Suppressor macrophage treated with lipopolysaccharide for 1 hour (primary cell): ENCODE data around the gene PASD1.

Source experiments
- DNase-seq, 3 donors: peaks; one replicate each; pipeline ENCODE4 v3.0.0-alpha.2; 2020 to 2022

Gene PASD1

GRCh38 chrX:151702026-151702714, 138.7 kb downstream of the PASD1 start:
- DNase-seq, result no peak

GRCh38 chrX:151702741-151703340, 139.4 kb downstream of the PASD1 start:
- DNase-seq, result no peak

GRCh38 chrX:151703487-151703886, 140.0 kb downstream of the PASD1 start:
- DNase-seq, result no peak

- DNase-seq, result no peak
Observed at GRCh38 chrX:151704041-151704663, 140.7 kb downstream of the PASD1 start.

GRCh38 chrX:151708821-151709220, 145.3 kb downstream of the PASD1 start:
- no peak for DNase-seq

GRCh38 chrX:151710457-151710856, 147.0 kb downstream of the PASD1 start:
- DNase-seq, result no peak

GRCh38 chrX:151711154-151711553, 147.7 kb downstream of the PASD1 start:
- DNase-seq, result no peak

GRCh38 chrX:151711787-151712186, 148.3 kb downstream of the PASD1 start:
- DNase-seq, result no peak

GRCh38 chrX:151712253-151712652, 148.8 kb downstream of the PASD1 start:
- DNase-seq, result no peak

- DNase-seq, result peak in 2 of 3 donors; percentile 11 to 33
Observed at GRCh38 chrX:151713849-151714248, 150.4 kb downstream of the PASD1 start.

- no peak for DNase-seq
Observed at GRCh38 chrX:151714362-151714761, 150.9 kb downstream of the PASD1 start.

- no peak for DNase-seq
Observed at GRCh38 chrX:151715752-151716151, 152.3 kb downstream of the PASD1 start, which contains the start of gene FATE1. Gene FATE1, plus strand, starts transcription at chrX:151716035. Its CDS starts 85 bp downstream, at chrX:151716120.

- no peak for DNase-seq
Observed at GRCh38 chrX:151722241-151722846, 158.9 kb downstream of the PASD1 start.

- DNase-seq, result no peak
Observed at GRCh38 chrX:151723156-151723760, 159.8 kb downstream of the PASD1 start.

- DNase-seq, result no peak
Observed at GRCh38 chrX:151724563-151725337, 161.3 kb downstream of the PASD1 start.

GRCh38 chrX:151725338-151725614, 161.8 kb downstream of the PASD1 start:
- DNase-seq, result peak in 2 of 3 donors; percentile 0 to 5
